GM21737 (cell line): ENCODE data around the gene NDOR1.
A peak's percentile ranks its signal among the peaks of the same experiment; 100 is the strongest.

Experiments used
- ATAC-seq: cut with Tn5 transposase; IDR thresholded peaks from one replicate; pipeline ENCODE4 v1.9.1; 2021; ENCODE audit warnings: mild to moderate bottlenecking, moderate library complexity; ENCODE audit not compliant: unreplicated experiment

Gene NDOR1

GRCh38 chr9:137218754-137219271 lies 13.3 kb downstream of the NDOR1 start:
- ATAC-seq, result no peak

GRCh38 chr9:137219757-137220316 lies 14.3 kb downstream of the NDOR1 start:
- no peak for ATAC-seq

DNA sequence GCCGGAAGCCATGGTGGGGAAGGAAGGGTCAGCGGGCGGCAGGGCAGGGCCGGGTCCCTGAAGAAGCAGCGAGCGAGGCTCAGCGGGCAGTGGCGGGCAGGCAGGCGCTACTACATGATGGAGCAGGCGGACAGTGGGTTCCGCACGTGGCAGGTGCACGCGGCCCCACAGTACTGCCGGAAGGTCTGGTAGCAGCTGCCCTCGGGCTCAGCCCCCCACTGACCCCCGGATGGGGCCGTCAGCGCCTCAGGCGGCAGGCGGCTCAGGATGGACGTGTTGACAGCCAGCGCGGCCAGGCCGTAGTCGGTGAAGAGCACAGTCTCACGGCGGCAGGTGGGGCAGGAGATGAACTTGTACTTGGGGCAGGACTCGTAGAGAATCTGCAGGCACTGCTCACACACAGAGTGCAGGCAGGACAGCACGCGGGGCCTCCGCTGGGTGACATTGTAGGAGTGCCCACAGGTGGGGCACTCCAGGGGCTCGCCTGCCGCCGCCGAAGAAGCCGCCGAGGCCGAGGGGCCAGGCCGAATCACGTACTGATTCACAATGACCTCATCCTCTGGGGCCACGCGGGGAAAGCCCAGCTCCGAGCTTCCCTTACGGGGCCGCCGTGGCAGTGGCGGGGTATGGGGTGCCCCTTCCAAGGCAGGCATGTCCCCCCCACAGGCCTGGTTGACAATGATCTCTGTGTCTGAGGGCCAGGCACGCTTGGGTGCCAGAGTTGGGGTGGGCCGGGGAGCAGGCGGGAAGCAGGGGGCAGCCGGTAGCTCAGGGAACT lies 15.0 kb downstream of the NDOR1 start:
- no peak for ATAC-seq

DNA sequence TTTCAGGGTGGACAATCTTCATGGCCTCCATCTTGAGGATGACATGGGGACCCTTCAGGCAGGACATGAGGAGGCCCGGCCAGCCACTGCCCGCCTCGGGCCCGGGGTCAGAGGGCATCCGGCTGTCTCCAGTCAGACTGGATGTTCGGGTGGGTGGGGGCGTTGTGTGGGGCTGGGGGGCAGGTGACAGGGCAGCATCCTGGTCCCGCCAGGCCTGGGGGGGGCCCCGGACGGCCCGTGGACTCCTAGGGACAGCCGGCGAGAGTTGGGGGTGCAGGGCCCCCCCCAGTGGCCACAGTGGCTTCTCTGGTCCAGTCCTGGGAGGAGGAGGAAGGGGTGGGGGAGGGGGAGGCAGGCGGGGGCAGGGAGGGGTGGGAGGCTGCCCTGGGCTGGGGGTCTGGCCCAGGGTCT lies 15.6 kb downstream of the NDOR1 start:
- no peak for ATAC-seq

DNA sequence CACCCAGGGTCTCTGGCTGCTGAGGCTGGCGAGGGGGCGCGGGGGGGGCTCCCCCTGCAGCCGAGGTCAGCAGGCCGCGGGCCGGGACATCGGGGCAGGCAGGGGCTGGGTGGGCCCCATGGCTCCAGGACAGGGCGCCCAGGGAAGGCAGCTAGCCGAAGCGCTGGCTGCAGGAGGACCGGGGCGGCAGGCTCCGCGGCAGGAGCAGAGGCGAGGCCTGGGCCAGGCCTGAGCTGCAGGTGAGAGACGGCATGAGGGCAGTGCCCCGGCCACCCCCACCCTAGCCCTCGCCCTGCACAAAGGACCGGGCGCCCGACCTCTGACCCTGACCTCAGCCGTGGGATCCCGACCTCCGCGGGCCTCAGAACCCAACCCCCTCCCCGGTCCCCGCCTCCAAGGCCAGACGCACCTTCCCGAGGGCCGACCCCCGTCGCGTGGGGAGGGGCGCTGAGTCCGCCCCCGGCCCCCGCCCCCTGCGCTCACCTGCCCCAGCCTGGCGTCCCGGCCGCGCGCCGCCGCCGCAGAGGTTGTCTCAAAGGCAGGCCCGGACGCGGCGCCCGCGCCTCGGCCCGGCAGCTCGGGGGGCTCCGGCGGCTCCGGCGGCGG lies 16.1 kb downstream of the NDOR1 start:
- no peak for ATAC-seq

DNA sequence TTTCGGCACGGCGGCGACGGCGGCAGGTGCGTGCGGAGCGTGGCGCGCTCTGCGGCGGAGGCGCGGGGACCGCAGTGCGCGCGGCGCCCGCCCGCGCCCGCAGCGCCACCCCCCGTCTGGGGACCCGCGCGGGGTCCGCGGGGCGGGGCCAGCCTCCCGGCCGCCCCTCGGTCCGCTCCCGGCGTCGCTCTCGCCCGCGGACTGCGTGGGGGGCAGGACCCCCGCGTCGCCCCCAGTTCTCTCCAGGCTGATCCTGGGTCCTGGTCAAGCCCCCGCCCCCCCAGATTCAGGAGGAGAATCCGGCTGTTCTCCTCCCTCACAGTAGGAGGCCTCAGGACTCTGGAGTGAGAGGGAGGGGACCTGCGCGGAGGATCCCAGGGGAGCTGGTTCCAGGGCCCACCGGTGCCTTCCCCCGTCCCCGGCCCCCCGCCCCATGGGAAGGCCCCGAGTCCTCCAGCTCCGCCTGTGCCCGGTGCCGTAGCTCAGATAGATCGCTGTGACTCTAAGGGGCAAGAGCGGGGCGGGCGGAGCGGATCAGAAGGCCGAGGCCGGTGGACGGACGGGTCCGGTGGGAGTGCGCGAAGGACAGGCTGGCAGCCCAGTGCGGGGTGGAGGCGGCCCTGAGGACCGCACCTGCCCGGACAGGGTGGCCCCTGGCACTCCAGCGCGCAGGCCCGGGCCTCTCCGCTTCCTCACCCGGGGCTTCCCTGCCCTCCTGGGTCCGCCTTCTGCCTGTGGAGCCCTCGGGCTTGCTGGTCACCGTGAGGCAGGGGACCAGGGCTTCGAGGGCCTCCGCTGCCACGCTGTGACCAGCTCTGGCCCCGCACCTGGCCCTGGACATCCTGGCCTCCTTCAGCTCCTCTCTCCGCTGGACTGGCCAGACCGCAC lies 16.9 kb downstream of the NDOR1 start, which contains the start of gene RNF208:
Gene RNF208, minus strand, starts transcription at position 51 of the 888 bp plus-strand sequence. CDS start 1,028 bp downstream, outside the sequence.
- no peak for ATAC-seq

- ATAC-seq, result peak; percentile 63
Observed at GRCh38 chr9:137223078-137223970, 17.8 kb downstream of the NDOR1 start.

DNA sequence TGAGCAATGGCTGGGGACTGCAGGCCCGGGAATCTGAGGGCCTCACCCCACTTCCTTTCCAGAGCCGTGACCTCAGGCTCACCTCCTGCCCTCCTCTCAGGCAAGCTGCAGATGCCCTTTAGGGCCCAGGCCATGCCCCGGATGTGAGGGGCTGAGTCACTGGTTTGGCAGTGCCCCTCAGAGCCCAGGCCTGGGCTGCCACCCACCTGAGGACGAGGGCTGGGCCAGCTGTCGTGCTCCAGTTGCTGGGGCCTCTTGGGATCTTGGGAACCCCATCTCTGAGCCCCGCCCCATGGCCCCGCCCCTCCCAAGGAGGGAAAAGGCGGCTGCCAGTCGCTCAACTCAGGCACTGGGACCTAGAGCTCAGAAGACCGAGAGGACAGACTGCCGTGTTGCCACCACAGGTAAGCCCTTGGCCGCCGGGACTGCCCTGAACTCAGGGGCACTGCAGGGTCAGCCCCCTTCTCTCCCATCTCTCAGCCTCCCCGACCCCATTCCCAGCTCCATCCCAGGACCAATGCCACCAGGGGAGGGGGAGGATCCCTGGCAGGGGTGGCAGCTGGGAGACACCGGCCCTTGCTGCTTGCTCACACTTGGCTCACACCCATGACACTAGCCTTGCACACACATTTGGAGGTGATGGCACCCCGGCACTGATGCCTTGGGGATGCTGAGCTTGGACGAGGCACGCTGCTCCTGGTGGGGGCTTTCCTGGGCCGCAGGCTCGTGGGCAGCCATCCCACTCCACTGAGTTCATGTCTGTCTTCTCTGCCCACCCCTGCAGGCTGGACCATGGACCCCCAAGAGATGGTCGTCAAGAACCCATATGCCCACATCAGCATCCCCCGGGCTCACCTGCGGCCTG lies 19.6 kb downstream of the NDOR1 start, which contains the start of gene CYSRT1:
Gene CYSRT1, plus strand, starts transcription at position 345 of the 865 bp plus-strand sequence. Its CDS starts 448 bp downstream, at position 793.
- no peak for ATAC-seq

DNA sequence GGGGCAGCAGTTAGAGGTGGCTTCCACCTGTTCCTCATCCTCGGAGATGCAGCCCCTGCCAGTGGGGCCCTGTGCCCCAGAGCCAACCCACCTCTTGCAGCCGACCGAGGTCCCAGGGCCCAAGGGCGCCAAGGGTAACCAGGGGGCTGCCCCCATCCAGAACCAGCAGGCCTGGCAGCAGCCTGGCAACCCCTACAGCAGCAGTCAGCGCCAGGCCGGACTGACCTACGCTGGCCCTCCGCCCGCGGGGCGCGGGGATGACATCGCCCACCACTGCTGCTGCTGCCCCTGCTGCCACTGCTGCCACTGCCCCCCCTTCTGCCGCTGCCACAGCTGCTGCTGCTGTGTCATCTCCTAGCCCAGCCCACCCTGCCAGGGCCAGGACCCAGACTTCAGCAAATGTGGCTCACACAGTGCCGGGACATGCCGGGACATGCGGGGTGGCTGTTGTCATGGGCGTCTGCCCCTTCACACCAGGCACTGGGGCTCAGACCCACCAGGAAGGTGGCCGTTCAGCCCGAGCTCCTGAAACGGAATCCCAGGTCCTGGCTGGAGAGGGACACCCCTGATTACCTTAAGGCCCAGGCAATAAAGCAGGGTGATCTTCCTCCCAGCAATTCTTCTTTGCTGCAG lies 20.3 kb downstream of the NDOR1 start:
- no peak for ATAC-seq

DNA sequence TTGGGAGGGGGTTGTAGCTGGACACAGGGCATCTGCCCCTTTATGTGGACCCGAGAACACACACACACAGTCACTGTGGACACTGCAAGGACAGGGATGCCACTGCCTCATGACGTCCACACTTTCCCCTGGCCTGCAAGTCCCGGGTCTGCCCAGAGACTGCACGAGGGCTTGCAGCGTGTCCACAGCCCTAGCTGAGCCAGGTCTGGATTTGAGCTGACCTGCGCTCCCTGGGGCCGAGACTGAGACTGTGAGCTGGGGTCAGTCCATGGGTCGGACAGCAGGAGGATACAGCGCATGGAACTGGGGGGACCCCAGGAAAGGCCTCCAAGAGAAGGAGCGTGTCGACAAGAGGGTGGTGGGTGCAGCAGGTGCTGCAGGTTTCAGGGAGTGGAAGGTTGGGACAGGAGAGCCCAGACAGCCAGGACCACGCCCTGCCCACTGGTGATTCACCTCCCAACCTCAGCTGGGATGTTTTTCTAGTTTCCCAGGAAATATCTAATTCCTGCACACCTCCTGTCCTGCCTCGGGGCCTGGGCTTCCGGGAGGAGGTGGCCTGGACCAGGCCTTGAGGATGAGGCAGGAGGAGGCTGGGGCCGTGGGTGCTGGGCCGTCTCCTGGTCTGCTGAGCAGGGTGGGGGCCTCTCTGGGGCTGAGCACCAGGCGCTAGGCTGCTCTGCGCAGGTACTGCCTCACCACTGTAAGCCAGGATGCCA lies 21.0 kb downstream of the NDOR1 start:
- no peak for ATAC-seq

GRCh38 chr9:137227054-137227852 lies 21.8 kb downstream of the NDOR1 start, which contains the start of gene RNF224:
Gene RNF224 (plus strand): TSS chr9:137227502. CDS start chr9:137228336, 834 bp downstream.
- ATAC-seq, result no peak

GRCh38 chr9:137227853-137228505 lies 22.5 kb downstream of the NDOR1 start:
- ATAC-seq, result no peak

DNA sequence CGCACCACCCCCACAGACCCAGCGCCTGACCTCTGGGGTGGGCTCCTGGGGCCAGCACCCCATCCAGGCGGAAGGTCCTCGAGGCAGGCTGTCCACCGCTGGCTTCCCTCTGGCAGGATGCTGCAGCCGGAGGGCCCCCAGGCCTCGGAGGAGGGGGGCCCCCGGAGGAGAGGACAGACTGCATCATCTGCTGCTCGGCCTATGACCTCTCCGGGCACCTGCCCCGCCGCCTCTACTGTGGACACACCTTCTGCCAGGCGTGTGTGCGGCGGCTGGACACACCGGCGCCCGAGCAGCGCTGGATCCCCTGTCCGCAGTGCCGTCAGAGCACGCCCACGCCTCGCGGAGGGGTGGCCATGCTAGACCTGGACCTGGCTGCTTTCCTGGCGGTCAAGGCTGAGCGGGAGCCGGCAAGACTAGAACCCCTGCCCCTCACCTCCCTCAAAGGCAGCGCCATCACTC lies 23.0 kb downstream of the NDOR1 start:
- no peak for ATAC-seq

- ATAC-seq, result no peak
Observed at GRCh38 chr9:137228968-137229896, 23.7 kb downstream of the NDOR1 start.
